DMS53 treated with DMSO at 0.1 percent for 48 hours (cell line): ENCODE measurements around the gene CLRN3.

Source experiments
- DNase-seq: peaks from one replicate; lab custom pipeline; 2025; ENCODE audit not compliant: unreplicated experiment; lab: John Stamatoyannopoulos, UW

Gene CLRN3

DNA sequence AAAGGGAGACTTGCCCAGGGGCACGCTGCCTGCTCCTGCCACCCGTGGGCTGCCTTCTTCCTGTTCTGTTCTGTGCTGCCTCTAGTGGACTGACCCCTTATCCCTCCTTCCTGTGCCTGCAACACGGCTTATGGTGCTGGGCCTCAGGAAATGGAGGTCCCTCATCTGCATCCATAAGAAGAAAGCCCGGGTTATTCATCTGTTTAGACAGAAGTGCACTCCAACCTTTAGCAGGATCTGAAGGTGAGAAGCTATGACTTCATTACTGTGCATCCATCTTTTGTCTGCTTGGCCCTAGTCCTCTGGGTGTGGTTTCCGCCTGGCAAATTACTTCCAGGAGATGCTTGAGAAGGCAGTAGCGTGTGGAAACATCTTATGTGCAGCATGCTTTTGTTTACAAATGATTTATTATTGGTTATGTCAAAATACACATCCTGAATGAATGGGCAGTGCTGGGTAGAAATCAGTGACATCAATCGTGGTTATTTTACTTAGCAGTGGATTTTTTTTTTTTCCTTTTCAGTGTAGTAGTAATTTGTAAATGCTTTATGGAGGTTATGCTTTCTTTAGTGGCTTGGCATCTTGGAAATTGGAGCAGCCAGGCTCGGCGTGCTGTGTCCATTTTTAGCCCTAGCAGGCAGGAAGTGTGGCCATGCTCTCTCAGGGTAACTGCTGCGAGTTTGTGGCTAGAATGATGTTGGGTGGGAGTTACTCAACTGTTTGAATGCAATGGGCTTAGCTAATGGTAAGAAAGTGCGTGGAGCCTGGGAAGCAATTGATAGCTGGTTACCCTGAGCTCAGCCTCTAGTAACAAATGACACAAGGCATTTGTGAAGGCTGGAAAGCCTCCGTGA, 26.9 kb upstream of the CLRN3 start:
- no peak for DNase-seq

DNA sequence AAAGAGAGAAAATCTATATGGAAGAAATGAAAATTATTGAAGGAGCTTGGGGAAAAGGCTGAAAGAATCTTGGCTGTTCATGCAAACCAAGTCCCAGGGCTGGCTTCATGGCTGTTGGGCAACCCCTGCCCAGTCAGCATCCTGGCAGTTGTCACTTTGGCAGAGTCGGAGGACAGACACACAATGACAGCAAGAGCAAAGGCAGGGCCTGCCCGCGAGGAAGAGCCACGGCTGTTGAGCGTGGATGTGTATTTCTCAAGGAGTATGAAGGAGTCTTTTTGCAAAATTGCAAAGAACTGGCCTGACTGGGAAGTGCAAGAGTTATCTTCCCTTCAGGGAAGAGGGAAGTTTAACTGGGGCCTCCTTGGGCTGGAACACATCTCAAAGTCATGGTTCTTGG, 25.8 kb upstream of the CLRN3 start:
- DNase-seq = no peak

DNA sequence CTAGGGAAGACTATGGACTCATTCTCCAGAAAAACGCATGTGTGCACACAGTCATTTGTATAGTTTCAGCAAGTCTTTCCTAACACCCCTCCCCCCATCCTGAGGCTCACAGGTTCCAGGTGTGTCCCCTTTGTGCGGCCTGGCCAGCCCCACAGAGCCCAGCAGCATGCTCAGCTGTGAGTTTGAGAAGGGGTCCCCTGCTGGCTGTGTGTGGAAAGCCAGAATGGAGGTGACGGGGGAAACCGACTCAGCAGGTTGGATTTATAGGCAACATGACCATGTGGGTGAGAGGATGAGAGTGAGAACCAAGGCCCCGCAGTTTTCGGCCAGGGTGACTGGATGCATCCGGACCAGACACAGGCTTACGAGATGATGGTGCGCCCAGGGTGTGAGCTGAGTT, 24.1 kb upstream of the CLRN3 start:
- DNase-seq = no peak

DNA sequence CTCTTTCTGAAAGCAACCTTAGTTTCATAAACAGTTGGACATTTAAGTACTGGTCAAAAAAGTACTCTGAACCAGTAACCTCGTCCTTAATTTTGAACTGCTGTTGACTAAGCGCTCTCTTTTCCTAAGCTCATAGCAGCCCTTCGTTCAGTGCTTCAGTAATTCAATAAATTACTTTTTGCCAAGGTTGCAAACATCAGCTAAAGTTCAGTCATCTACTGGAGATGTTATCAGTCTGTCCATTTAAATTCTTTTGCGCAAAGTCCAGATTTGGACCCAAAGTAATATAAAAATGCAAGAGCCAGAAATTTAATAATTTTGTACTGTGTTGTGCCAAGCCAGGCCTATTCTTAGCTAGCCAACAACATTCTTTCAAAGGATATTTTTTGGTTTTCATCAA, 22.6 kb upstream of the CLRN3 start:
- no peak for DNase-seq

DNA sequence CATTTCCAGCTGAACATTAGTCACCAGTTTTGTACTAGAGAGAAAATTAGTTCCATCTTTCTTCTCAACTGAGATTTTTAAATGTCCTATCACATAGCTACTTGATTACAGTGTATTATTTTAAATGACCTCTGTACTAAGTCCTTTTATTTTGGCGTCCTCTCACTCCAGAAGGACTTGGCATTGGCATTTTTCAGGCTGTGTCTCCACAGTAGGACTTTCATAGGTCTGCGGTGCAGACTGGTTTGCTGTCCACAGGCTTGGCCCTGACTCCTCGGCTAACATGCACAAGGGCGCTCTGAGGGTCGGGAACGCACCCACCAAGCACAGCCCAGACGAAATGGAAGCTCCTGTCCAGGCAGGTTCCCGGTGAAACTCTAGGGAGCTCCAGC, 20.6 kb upstream of the CLRN3 start:
- no peak for DNase-seq

DNA sequence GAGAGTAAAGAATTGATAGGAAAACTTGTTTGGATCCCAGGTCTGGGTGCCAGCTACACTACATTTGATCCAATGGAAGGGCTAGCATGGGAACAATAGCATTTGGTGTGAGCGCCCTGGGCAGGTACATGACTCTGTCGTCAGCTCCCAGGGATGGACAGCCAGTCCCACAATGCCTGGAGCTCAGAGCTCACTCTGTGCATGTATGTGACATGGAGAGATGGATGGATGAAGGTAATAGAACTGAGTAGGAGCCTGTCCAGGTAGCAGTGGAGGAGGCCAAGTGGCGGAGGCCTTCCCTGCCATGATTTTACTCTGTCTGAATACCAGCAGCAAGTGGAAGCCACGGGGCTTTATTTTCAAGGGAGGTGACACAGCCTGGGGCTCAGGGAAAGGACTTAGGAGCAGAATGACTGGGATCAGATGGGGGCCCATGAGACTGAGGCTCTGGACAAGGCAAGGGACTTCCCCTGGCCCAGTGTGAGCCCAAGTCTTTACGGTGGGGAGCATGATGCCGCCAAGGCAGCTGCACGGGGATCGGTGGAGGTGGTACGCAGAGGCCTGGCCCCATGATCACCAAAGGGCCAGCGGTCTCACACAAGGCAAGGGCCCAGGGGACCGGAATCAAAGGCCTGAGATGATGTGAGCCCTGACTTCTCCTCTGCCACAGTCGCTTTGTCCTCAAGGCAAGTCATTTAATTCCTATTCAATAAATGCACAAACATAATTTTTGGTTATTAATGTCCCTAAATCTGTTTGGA, 20.0 kb upstream of the CLRN3 start:
- no peak for DNase-seq

DNA sequence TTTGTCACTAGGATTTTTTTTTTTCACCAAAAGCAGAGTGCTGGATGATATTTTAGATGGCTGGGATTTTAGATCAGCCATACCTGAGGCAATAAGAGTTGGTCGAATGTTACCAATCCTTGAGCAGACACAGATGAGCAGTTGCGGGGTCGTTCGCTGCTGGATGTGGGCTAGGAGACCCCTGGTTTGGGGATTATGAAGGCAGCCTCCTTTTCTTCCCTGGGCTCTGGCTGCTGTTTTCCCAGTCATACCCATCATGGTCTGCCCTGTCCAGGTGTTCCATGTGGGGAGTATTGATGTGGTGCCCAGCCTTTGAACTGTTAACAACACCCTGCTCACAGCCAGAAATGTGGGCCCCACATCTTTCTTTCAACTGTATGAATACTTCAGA, 19.1 kb upstream of the CLRN3 start:
- no peak for DNase-seq

DNA sequence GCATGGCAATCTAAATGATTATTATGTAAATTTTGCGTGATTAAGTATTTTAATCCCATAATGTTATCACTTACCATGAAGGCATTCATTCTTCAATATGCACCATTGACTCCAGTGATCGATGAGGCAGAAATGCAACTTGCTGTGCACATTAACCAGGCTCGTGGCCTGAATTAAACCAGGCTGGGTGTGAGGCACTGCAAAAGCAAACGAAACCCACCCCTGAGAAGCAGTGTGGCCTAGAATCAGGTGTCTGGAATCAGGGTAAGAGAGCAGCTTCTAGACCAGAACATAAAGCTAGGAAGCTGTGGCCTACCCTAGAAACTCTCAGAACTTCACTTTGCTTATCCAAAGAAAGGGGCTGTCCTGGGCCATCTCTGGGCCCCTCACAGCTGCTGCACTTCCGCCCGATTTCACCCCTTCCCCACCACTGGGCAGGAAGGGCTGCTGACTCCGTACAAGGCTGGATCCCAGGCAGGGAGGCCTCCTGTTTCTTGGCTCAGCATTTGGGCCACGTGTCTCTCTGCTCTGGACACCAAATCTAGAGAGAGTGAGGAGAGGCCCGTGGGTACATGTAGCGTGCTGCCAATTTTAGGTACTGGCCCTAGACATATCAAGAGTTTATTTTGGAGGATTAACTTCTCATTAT, 18.6 kb upstream of the CLRN3 start:
- no peak for DNase-seq

DNA sequence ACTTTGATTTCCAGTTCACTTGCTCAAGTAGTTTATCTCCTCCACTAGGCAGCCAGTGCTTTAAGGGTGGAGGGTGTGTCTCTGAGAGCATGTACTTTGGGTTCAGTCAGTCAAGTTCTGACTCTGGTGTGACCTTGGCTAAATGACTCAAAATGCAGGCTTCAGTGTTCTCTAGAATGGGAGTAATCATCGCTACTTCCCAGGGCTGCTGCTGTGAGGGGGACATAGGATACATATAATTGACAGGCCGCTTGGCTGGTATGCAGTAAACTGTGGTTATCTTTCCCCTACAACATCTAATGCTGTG, 17.7 kb upstream of the CLRN3 start:
- no peak for DNase-seq

DNA sequence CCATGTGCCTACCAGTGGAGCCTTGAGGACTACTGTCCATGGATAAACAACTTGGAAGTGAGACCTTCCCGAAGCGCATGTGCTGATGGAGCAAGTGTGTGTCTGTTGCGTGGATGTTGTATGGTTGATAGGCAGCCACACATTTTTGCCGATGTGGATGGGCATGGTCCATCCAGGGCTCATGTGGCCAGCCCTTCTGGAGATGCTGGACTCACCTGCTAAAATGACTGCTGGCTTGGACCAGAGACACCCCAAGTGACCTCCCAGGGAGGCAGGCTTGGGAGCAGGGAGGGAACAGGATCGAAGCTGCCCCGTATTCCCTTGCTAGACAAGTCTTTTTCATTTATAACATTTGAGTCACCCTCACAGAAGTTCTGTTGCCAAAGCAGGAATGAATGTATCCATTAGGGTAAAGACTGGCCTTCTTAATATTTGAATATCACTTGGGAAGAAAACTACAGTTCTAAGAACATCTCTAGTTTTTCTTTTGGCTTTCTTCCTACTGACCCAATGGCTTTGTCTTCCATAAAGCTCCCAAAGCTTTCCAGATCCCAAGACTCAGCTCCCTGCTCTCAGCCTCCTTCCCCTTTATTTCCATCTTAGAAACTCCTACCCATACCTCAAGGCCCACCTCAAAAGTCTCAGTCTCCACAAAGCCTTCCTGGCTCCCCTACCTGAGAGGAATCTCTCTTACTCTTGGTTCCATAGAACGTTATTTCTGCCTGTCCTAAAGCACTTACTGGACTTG, 17.1 kb upstream of the CLRN3 start:
- no peak for DNase-seq

DNA sequence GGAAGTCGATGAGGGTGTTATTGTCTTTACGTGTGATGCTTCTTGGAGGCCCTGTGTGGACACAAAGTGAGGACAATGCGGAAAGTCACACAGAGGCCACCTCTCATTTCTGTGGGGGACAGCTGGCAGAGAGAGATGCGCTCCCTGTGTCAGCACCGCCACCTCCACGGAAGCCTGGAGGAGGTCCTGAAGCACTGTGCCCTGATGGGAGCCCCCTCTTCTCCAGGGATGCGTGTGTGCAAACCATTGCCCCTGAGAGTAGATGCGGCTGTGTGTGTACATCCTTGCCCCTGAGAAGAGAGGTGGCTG, 16.2 kb upstream of the CLRN3 start:
- no peak for DNase-seq

DNA sequence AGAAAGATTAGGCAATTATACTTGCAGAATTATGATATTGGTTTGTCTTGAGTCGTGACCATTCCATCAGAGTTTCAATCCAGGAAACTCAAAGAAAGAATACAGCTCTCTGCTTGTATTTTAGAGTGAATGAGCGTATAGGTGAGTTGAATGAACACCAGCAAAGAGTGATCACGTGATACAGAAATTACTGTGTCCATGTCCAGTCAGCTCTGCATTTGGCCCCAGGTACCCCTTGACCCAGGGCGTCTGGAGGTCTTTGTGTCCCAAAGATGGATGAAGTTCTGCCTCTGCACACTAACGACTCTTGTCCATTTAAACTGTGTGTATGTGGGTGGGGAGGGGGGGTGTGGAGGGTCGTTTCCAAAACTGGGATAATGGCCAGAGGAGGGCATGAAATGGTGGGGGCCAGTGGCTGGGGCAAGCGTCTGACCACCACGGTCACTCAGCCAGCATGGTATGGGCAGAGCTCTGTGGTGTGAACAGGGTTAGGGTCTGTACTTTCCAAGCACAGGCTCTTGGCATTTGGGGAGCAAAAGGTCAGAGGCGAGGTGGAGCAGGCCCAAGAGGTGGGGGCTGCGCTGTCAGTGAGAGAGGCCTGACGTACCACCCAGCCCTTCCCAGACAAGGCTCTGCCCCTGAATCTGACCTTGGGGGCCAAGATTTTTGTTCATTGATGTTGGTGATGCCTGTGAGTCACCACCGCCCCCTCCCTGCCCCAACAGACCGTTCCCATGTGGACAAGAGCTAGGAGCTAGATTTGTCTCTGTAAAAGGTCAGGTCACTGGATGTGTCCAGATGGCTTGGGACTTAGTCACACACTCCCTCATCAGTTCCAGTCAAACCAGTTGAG, 15.6 kb upstream of the CLRN3 start:
- no peak for DNase-seq

DNA sequence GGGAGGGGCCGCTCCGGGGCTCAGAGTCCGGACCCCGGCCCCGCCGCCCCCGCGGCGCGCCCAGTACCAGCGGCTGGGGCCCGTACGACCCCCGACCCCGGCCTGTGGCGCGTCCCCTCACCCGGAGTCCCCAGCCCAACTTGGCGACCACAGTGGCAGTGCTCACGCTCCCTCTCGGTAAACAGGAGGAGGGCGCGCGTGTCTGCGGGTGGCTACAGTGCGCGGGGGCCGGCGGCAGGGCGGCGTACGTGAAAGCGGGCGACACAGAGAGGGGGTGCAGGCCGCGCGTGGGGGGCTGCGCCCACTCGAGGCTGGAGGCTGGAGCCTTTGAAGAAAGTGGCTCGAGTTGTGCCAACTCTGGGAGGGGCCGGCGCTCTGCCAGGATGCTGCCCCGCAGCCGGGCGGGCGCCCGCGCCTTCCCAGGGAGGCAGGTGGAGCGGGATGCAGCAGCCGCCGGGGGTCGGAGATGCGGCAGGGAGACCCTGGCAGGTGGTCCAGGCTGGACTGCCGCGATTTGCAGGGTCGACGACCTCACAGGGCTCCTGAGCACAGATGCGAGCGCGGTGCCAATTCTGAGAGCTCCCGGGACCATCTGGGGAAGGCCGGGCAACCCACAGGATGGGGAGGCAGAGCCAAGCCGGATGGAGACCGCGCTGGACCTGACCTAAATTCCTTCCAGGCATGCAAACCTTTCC, 14.8 kb upstream of the CLRN3 start:
- no peak for DNase-seq

DNA sequence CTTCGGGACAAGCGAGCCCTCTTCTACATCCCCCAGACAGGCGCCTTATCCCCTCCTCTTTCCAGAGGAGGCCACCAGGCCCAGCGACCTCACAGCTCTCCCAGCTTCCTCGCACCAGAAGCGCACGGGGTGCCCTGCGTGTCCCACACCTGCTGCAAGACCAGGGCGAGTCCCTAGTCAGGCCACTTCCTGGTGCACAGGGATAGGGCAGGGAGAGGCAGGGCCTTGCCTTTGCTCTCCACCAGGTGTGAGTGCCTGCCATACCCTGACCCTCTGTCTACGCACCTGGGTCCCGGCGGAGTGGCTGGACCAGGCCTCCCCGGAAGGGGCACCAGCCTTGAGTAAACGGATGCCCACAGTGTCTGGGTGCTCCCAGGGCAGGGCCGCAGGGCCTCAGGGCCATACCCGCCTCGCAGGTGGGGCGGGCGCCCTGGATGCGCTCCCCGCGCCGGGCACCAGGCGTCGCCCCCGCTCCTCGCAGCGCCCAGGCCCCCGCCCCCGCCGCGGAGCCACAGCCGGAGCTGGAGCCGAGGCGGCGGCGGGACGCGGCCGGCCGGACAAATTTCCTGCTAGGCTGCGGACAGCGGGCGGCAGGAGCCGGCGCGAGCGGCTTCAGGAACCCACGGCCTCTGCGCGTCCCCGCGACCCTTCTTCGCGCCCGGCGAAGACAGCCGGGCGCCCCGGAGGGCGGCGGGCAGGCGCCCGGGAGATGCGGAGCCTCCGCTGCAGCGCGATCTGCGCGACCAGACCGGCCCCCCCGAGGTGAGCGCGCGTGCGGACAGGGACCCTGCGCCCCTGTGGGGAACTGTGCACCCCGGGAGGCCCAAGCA, 14.0 kb upstream of the CLRN3 start, which contains the start of gene PTPRE:
Gene PTPRE, plus strand, starts transcription at position 556 of the 830 bp plus-strand sequence. CDS start 133,779 bp downstream, outside the sequence.
- DNase-seq = peak; percentile 12

DNA sequence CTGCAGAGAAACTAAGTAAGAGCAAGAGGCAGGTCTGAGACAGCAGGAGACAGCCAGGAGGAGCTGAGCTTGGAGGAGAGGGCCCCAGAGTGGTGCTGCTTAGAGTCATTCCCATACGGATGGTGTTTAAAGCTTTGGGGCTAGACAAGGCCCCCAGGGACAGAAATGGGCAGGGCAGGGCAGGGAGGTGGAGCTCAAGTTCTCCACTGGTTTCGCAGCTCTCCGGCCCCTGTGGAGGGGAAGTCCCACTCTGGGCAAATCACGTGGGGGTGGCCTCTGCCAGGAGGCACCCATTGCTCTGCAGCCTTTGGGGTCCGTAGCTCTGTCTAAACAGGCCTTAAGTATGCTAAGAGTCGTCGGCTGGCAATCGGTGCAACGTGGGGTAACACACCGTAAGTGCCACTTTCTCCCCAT, 13.1 kb upstream of the CLRN3 start:
- no peak for DNase-seq

DNA sequence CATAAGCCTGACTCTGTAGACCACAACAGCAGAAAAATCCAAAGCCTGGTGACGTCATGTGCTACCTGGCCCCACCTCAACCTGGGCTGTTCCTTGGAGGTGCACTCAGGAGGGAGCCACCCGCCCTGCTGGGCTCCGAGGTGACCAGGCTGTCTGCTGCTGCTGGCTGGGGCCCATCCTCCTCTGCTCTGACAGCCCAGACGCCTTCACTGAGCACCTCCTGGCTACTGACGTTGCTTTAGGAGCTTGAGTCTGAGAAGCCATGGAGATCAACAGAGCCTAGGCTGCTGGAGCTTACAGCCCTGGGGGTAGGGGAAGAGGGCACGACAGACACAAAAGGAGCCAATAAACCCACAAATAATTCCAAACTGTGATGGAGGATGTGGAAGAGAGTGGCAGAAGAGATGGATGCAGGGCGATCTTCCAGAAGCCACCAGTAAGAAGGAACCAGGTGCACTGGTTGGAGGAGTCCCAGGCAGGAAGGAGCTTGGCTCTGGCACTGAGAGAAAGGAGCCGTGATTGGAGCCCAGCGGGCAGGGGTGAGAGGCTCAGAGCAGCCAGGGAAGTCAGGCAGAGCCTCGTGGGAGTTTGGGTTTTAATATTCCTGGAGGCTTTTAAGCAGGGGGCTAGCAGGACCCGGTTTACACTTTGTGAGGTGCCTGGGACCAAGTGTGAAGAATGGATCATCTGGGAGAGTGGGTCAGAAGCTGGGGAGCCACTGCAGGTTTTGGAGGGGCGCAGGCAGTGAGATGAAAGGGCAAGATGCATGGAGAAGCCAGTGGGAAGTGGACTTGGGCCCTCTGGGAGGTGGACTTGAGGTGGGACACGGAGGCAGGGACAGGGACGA, 12.5 kb upstream of the CLRN3 start:
- no peak for DNase-seq

DNA sequence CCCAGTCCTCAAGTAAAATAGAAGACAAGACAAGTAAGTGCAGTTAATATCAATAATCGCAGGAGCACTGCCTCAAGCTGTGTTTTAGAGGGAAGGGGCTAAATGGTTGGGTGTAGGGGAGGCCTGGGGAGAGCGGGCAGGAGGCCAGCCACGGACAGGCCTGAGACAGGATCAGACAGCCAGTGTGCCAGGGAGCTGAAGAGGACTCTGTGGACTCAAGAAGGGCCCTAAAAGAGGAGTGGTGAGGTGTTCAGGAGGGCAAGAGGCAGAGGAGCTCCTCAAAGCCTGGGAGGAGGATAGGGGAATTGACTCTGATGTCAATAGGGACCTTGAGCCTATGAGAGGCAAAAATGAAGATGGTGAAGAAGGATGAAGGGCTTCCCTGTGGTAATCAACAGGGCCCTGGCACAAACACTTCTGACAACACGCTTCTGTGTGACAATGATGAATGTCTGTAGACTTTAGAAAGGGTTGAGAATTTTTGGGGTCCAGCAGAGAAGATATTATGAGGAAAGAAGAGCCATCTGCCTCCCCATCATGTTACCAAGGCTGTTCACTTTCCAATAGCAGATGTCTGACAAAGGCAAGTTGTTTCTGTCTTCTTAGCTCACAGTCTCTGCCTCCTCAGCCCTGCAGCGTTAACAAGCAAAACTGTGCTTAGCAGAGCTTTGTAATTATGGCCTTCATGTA, 11.7 kb upstream of the CLRN3 start:
- DNase-seq = no peak

DNA sequence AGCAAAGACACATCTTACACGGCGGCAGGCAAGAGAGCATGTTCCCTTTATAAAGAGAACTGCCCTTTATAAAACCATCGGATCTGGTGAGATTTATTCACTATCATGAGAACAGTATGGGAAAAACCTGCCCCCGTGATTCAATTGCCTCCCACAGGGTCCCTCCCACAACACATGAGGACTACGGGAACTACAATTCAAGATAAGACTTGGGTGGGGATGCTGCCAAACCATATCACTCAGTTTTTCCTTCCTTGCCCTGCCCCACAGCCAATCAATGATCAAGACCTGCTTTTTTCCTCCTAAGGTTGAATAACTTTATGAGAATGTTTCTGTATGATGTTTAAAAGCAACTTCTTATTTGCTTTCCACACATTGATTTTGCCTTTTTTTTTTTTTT, 11.0 kb upstream of the CLRN3 start:
- no peak for DNase-seq
